HCT116 (cell line): ENCODE measurements around the gene TEX29. TPM values are rescaled to one million over a fixed set of nuclear protein-coding genes. Genes with fewer than 3 reads are reported as not detected.

Experiments used
- ATAC-seq: fragments of 200-7000 bp; cut with Tn5 transposase; 2 replicates; pipeline ENCODE4 v1.9.1; 2020; ENCODE audit warnings: mild to moderate bottlenecking, moderate library complexity
- BruUV-seq: library from RNA; stranded (reverse); fragments of 400-500 nt; replicated peaks from 2 replicates; lab custom pipeline; 2021; lab: Mats Ljungman, UMichigan
- CTCF ChIA-PET: fragments of 300-600 bp; sonication (Branson Sonifier 250); formaldehyde crosslinking; loops from one replicate; lab custom pipeline; 2021; ENCODE audit warnings: antibody characterized with exemption; lab: Charles Lee
- POLR2A ChIA-PET: fragments of 300-600, 350-600 bp; sonication (Branson Sonifier 250); formaldehyde crosslinking; loops from one replicate; lab custom pipeline; 2021; ENCODE audit warnings: antibody characterized with exemption; lab: Charles Lee
- RAD21 ChIA-PET, 2 experiments: fragments of 300-600 bp; sonication (Branson Sonifier 250); formaldehyde crosslinking; loops; one replicate each; lab custom pipeline; 2023; ENCODE audit warnings: low total read pairs in 2 of 2; ENCODE audit not compliant: uncharacterized antibody in 2 of 2, unreplicated experiment in 2 of 2, low non-redundant PET in 1 of 2; lab: Charles Lee
- DNase-seq: peaks from one replicate; pipeline ENCODE4 v3.0.0-alpha.2; 2010; ENCODE audit warnings: low read depth, low spot score
- H2AFZ ChIP-seq: fragments of 200-600 bp; shearing (Covaris generic), sonication (generic); 2 replicates; pipeline ENCODE4 v1.6.1; 2017; ENCODE audit warnings: low read depth, mixed run types, mixed read lengths, antibody characterized with exemption, low read length; ENCODE audit not compliant: poor library complexity, severe bottlenecking
- H3K27ac ChIP-seq: 2 replicates; pipeline ENCODE4 v1.5.1; 2012; ENCODE audit warnings: low read depth, low read length
- H3K27me3 ChIP-seq: fragments of 200-600 bp; sonication (generic); 2 replicates; pipeline ENCODE4 v1.6.1; 2016; ENCODE audit warnings: mixed run types, low read length, mixed read lengths; ENCODE audit not compliant: insufficient read depth
- H3K36me3 ChIP-seq, 2 experiments: fragments of 200-500 bp in 1 of 2; fragments of 200-600 bp in 1 of 2; sonication (Bioruptor generic) in 1 of 2; sonication (generic) in 1 of 2; 2 replicates each; pipeline versions ENCODE4 v1.5.1 to v1.6.1; 2014 to 2016; ENCODE audit warnings: low read length in 2 of 2, inconsistent platforms in 1 of 2, mixed read lengths in 1 of 2, mixed run types in 1 of 2; ENCODE audit not compliant: insufficient read depth in 2 of 2, control insufficient read depth in 1 of 2
- H3K4me1 ChIP-seq, 2 experiments: fragments of 200-600 bp in 1 of 2; sonication (generic) in 1 of 2; 2 replicates each; pipeline versions ENCODE4 v1.5.1 to v1.6.1; 2012 to 2017; ENCODE audit warnings: low read length in 2 of 2, inconsistent platforms in 1 of 2, mild to moderate bottlenecking in 1 of 2, mixed read lengths in 1 of 2, mixed run types in 1 of 2, moderate library complexity in 1 of 2; ENCODE audit not compliant: insufficient read depth in 2 of 2, control insufficient read depth in 1 of 2
- H3K4me2 ChIP-seq: fragments of 200-600 bp; sonication (generic); 2 replicates; pipeline ENCODE4 v1.6.1; 2017; ENCODE audit warnings: mixed run types, low read length, mixed read lengths
- H3K4me3 ChIP-seq, 2 experiments: fragments of 200-600 bp in 1 of 2; sonication (generic) in 1 of 2; replicated peaks in 1 of 2; 2 replicates each; pipeline ENCODE4 v1.5.1; 2011 to 2016; ENCODE audit warnings: low read length in 2 of 2, control low read depth in 1 of 2, low read depth in 1 of 2, mild to moderate bottlenecking in 1 of 2, mixed read lengths in 1 of 2, mixed run types in 1 of 2
- H3K79me2 ChIP-seq: fragments of 200-600 bp; sonication (generic); 2 replicates; pipeline ENCODE4 v1.6.1; 2017; ENCODE audit warnings: mild to moderate bottlenecking, mixed run types, low read length, moderate library complexity, mixed read lengths; ENCODE audit not compliant: insufficient read depth
- H3K9ac ChIP-seq: fragments of 200-600 bp; sonication (generic); 2 replicates; pipeline ENCODE4 v1.6.1; 2016; ENCODE audit warnings: low read length, mixed read lengths
- H3K9me2 ChIP-seq: fragments of 200-600 bp; sonication (generic), shearing (Covaris generic); 2 replicates; pipeline ENCODE4 v1.6.1; 2017; ENCODE audit warnings: mixed run types, mild to moderate bottlenecking, moderate library complexity; ENCODE audit not compliant: insufficient read depth
- H3K9me3 ChIP-seq, 2 experiments: fragments of 200-500 bp in 1 of 2; fragments of 200-600 bp in 1 of 2; sonication (Bioruptor generic) in 1 of 2; sonication (generic) in 1 of 2; 2 replicates each; pipeline ENCODE4 v1.6.1; 2014 to 2017; ENCODE audit warnings: low read length in 2 of 2, mixed read lengths in 2 of 2, inconsistent platforms in 1 of 2, low read depth in 1 of 2, mild to moderate bottlenecking in 1 of 2, mixed run types in 1 of 2, moderate library complexity in 1 of 2; ENCODE audit not compliant: control insufficient read depth in 1 of 2, insufficient read depth in 1 of 2
- H4K20me1 ChIP-seq: fragments of 200-600 bp; sonication (generic), shearing (Covaris generic); 2 replicates; pipeline ENCODE4 v1.6.1; 2017; ENCODE audit warnings: mixed run types, mild to moderate bottlenecking, moderate library complexity; ENCODE audit not compliant: insufficient read depth
- CBX3 ChIP-seq: IDR thresholded peaks from 2 replicates; pipeline ENCODE4 v1.6.1; 2012; ENCODE audit warnings: low read depth
- EZH2phosphoT487 ChIP-seq: fragments of 200-600 bp; IDR thresholded peaks from 2 replicates; pipeline ENCODE4 v1.6.1; 2018; ENCODE audit warnings: antibody characterized with exemption, borderline replicate concordance
- SRF ChIP-seq: IDR thresholded peaks from 2 replicates; pipeline ENCODE4 v1.6.1; 2012; ENCODE audit warnings: low read depth
- ZFX ChIP-seq: fragments of 450-650 bp; IDR thresholded peaks from 2 replicates; pipeline ENCODE4 v1.6.1; 2017
- ZNF274 ChIP-seq: fragments of 200-500 bp; sonication (Bioruptor generic); IDR thresholded peaks from 2 replicates; pipeline ENCODE4 v1.6.1; 2014; ENCODE audit warnings: mild to moderate bottlenecking, low read depth, low read length, inconsistent platforms
- intact Hi-C: fragments of 100-400 bp; cut with micrococcal nuclease; formaldehyde crosslinking; loops from 2 replicates; pipeline ENCODE4 v1.10.0; 2022
- total RNA-seq: library from RNA; stranded (reverse); gene quantifications from one replicate; pipeline ENCODE4 v1.2.1, GENCODE V29; 2021; ENCODE audit not compliant: unreplicated experiment
- TF ChIP-seq, protein P1 (sequence below): IDR thresholded peaks from 2 replicates; pipeline ENCODE4 v1.6.1; 2012; ENCODE audit warnings: low read depth

The TEX29 gene
- total RNA-seq, 1 experiment from 2014 or later = not detected

DNA sequence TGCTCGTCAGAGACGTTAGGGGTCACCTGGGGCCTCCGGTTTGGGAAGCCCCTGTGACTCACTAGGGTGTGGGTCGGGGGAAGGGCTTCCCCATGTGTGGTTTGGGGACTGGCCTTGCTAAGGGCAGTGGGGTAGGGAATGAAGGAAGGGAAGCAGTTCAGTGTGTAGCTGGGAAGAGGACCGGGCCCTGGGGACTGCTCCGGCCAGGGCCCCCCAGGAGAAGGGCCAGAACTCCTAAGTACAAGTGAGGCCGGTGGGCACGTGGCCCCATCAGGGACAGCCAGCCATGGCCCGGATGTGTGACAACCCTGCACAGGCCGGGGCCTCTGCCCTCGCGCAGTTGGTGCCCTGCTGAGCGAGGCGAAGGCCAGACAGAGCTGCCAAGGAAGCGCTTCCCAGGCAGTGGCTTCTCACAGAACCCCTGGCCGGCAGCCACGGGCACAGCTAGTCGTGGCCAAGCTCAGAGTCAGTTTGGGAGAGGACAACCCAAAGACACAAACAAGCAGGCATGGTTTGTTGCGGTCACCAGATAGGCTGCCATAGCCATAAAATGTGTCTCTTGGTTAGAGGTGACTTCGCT, 25.7 kb downstream of the TEX29 start:
- Histone ChIP-seq H3K27ac (no peak overlapping the region), H2AFZ (no peak overlapping the region), H3K27me3 (no peaks in the 10 kb centered on the region), H3K4me1 (no peaks in the 10 kb centered on the region), H3K9me2 (no peaks in the 10 kb centered on the region), H3K36me3 (no peaks in the 10 kb centered on the region), H3K79me2 (no peaks in the 10 kb centered on the region), H3K9me3 (no peaks in the 10 kb centered on the region), H3K9ac (no peak overlapping the region), H3K4me3 (no peak overlapping the region), H3K4me2 (no peak overlapping the region), H4K20me1 (no peaks in the 10 kb centered on the region)
- CTCF ChIA-PET = interaction anchor here (1.3 kb wide), 1 partner anchor 94 kb away, joined by 4 read pairs; no protein-coding TSS in a partner anchor
- intact Hi-C loops = no loop called here
- ATAC-seq (no peak), DNase-seq (no peak)
- TF ChIP-seq, protein P1, sequence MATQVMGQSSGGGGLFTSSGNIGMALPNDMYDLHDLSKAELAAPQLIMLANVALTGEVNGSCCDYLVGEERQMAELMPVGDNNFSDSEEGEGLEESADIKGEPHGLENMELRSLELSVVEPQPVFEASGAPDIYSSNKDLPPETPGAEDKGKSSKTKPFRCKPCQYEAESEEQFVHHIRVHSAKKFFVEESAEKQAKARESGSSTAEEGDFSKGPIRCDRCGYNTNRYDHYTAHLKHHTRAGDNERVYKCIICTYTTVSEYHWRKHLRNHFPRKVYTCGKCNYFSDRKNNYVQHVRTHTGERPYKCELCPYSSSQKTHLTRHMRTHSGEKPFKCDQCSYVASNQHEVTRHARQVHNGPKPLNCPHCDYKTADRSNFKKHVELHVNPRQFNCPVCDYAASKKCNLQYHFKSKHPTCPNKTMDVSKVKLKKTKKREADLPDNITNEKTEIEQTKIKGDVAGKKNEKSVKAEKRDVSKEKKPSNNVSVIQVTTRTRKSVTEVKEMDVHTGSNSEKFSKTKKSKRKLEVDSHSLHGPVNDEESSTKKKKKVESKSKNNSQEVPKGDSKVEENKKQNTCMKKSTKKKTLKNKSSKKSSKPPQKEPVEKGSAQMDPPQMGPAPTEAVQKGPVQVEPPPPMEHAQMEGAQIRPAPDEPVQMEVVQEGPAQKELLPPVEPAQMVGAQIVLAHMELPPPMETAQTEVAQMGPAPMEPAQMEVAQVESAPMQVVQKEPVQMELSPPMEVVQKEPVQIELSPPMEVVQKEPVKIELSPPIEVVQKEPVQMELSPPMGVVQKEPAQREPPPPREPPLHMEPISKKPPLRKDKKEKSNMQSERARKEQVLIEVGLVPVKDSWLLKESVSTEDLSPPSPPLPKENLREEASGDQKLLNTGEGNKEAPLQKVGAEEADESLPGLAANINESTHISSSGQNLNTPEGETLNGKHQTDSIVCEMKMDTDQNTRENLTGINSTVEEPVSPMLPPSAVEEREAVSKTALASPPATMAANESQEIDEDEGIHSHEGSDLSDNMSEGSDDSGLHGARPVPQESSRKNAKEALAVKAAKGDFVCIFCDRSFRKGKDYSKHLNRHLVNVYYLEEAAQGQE = no peak
- TF ChIP-seq ZFX = no peak
- TF ChIP-seq ZNF274 = no peak
- TF ChIP-seq EZH2phosphoT487 = no peak
- TF ChIP-seq CBX3 = no peak
- no peak for TF ChIP-seq SRF
- no TSS peak for BruUV-seq
- RAD21 ChIA-PET = interaction anchor here in 1 of 2 experiments (1.0 kb wide), 1 partner anchor 83 kb away, joined by 3 read pairs; no protein-coding TSS in a partner anchor
- POLR2A ChIA-PET = no interaction called here
